ENCODE results near the gene DPM1.

DPM1 gene

GRCh38 chr20:50892394-50892793 is 65.9 kb downstream of the DPM1 start:
- DNase-seq: no peak

- DNase-seq: peak; percentile 21
Measured at GRCh38 chr20:50891138-50891537, 67.2 kb downstream of the DPM1 start.

GRCh38 chr20:50887576-50887975 is 70.8 kb downstream of the DPM1 start:
- no peak for DNase-seq

- DNase-seq: peak; percentile 10
Measured at GRCh38 chr20:50886184-50886790, 72.0 kb downstream of the DPM1 start.

- no peak for DNase-seq
Measured at GRCh38 chr20:50885781-50886180, 72.6 kb downstream of the DPM1 start.

GRCh38 chr20:50885068-50885467 is 73.3 kb downstream of the DPM1 start:
- no peak for DNase-seq
